CD8-positive, alpha-beta memory T cell (primary cell): ENCODE results near the gene ERCC6. TPM values are rescaled to one million over a fixed set of nuclear protein-coding genes. Genes with fewer than 3 reads are reported as not detected.
A peak's percentile ranks its signal among the peaks of the same experiment; 100 is the strongest.

Source experiments
- CTCF ChIA-PET: fragments of 350-600 bp; sonication (Branson Sonifier 250); formaldehyde crosslinking; loops from one replicate; lab custom pipeline; 2021; ENCODE audit warnings: antibody characterized with exemption; lab: Charles Lee
- POLR2A ChIA-PET: fragments of 350-600 bp; sonication (Branson Sonifier 250); formaldehyde crosslinking; loops from one replicate; lab custom pipeline; 2021; ENCODE audit warnings: antibody characterized with exemption; lab: Charles Lee
- DNase-seq, 5 donors: peaks; one replicate each; pipeline versions ENCODE4 v3.0.0 to v3.0.0-alpha.2; 2020 to 2022; ENCODE audit warnings: mixed read lengths in 1 of 5
- H3K27ac ChIP-seq: one replicate; pipeline ENCODE4 v1.7.0; 2013; ENCODE audit warnings: low read depth, mild to moderate bottlenecking, low read length, moderate library complexity
- H3K27me3 ChIP-seq: 2 replicates; pipeline ENCODE4 v1.7.0; 2013; ENCODE audit warnings: low read length, mild to moderate bottlenecking; ENCODE audit not compliant: insufficient read depth, poor library complexity, severe bottlenecking
- H3K36me3 ChIP-seq: 2 replicates; pipeline ENCODE4 v1.7.0; 2013; ENCODE audit warnings: mild to moderate bottlenecking, low read length, moderate library complexity; ENCODE audit not compliant: insufficient read depth
- H3K4me1 ChIP-seq: 2 replicates; pipeline ENCODE4 v1.7.0; 2013; ENCODE audit warnings: mild to moderate bottlenecking, low read length, moderate library complexity; ENCODE audit not compliant: insufficient read depth
- H3K4me3 ChIP-seq: 2 replicates; pipeline ENCODE4 v1.7.0; 2013; ENCODE audit warnings: mild to moderate bottlenecking, low read length
- H3K9me3 ChIP-seq: 2 replicates; pipeline ENCODE4 v1.7.0; 2013; ENCODE audit warnings: mild to moderate bottlenecking, low read length
- H3K27ac Mint-ChIP-seq, 8 donors: one replicate each; pipeline ENCODE4 v1.8.0; 2020 to 2021; ENCODE audit warnings: mixed read lengths in 8 of 8, mild to moderate bottlenecking in 6 of 8, inconsistent platforms in 3 of 8, moderate library complexity in 3 of 8
- H3K27me3 Mint-ChIP-seq, 2 donors: one replicate each; pipeline ENCODE4 v1.8.0; 2020 to 2021; ENCODE audit warnings: mixed read lengths in 2 of 2, mild to moderate bottlenecking in 1 of 2, moderate library complexity in 1 of 2
- H3K36me3 Mint-ChIP-seq, 3 donors: one replicate each; pipeline ENCODE4 v1.8.0; 2020 to 2021; ENCODE audit warnings: mixed read lengths in 3 of 3, inconsistent platforms in 1 of 3, mild to moderate bottlenecking in 1 of 3
- H3K4me1 Mint-ChIP-seq, 3 donors: one replicate each; pipeline ENCODE4 v1.8.0; 2020 to 2021; ENCODE audit warnings: mixed read lengths in 3 of 3, inconsistent platforms in 1 of 3, mild to moderate bottlenecking in 1 of 3
- H3K4me3 Mint-ChIP-seq, 7 donors: one replicate each; pipeline ENCODE4 v1.8.0; 2020 to 2021; ENCODE audit warnings: mixed read lengths in 7 of 7, mild to moderate bottlenecking in 6 of 7, moderate library complexity in 4 of 7, inconsistent platforms in 2 of 7
- H3K9me3 Mint-ChIP-seq, 5 donors: one replicate each; pipeline ENCODE4 v1.8.0; 2020 to 2022; ENCODE audit warnings: mixed read lengths in 5 of 5, mild to moderate bottlenecking in 3 of 5, moderate library complexity in 2 of 5, inconsistent platforms in 1 of 5
- polyA plus RNA-seq: library from polyadenylated mRNA; unstranded; fragments of 300-500 nt; fragmentation: Illumina TruSeq; gene quantifications from one replicate; pipeline ENCODE4 v1.2.3, GENCODE V29; 2021
- total RNA-seq, 2 experiments: library from RNA; stranded (reverse); gene quantifications; one replicate each; pipeline ENCODE4 v1.2.3, GENCODE V29; 2021

The ERCC6 gene
- total and polyA plus RNA-seq, 3 experiments from 2014 or later, result 9.8 to 27.8 (median 27.0) TPM

DNA sequence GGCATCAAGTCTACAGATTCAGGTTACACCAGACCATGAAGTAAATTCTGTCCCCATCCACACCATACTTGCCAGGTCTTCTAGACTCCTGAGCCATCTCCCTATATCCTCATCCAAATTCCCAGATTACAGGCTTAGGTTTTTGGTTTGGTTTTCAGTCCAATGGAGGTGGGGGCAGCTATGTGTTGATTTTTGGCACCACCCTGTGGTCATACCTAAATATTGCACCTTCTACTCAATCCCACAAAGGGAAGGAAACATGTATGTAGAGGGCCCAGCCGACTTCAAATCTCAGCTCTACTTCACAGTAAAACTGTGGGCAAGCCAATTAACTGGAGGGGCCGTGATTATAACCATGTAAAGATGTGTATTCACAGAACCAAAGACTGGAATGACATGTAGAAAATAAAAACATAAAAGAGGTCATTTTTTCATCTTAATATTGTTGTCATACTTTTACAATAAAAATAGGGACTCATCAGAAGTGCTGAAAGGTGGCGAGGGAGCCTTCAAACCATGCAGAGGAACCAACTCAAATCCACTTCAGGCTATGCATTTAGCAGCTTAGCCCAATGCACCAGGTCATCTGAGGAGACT lies 19.8 kb downstream of the ERCC6 start:
- POLR2A ChIA-PET, result no interaction called here

DNA sequence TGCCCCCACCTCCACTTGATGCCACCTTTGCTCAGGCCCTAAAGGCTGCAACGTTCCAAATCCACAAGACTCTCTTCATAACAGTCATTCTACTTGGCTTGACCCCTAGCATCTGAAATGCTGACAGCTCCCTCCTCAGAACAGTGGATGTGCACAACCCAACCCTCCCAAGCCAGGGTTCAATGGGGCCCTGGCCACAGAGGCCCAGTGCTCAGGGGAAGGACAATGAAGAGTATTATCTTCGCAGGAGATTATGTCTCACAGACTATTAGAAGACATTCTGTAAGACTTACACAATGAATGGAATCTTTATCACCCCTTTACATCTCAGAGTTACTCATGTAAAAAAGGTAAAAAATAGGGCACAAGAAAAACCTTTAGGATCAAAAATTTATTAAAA lies 20.4 kb downstream of the ERCC6 start:
- DNase-seq, result no peak
- Mint-ChIP-seq H3K27ac (no peak overlapping the region), H3K9me3 (no peaks in the 10 kb centered on the region), H3K36me3 (peaks cover 5 to 79% (median 5%) of the 10 kb centered on the region in 3 donors), H3K4me3 (no peak overlapping the region), H3K4me1 (peaks cover 6 to 9% (median 8%) of the 10 kb centered on the region in 3 donors), H3K27me3 (no peaks in the 10 kb centered on the region)
- H3K27me3 ChIP-seq, result no peaks in the 10 kb centered on the region
- H3K9me3 ChIP-seq, result no peaks in the 10 kb centered on the region
- peaks cover 13% of the 10 kb centered on the region for H3K36me3 ChIP-seq
- H3K27ac ChIP-seq, result no peak overlapping the region
- POLR2A ChIA-PET, result no interaction called here
- H3K4me1 ChIP-seq, result no peaks in the 10 kb centered on the region
- CTCF ChIA-PET, result interaction anchor here (0.9 to 4.3 kb wide), 5 partner anchors 8 to 1155 kb away, joined by 3 to 45 read pairs (median 3); no protein-coding TSS in a partner anchor
- no peak overlapping the region for H3K4me3 ChIP-seq

More for the DNA sequence above, 19.8 kb downstream of the ERCC6 start:
- H3K36me3 ChIP-seq, result peaks cover 15% of the 10 kb centered on the region
- no peaks in the 10 kb centered on the region for H3K9me3 Mint-ChIP-seq
- H3K27ac Mint-ChIP-seq, result no peak overlapping the region
- no peak overlapping the region for H3K27ac ChIP-seq
- H3K27me3 ChIP-seq, result no peaks in the 10 kb centered on the region
- H3K36me3 Mint-ChIP-seq, result peaks cover 8 to 84% (median 10%) of the 10 kb centered on the region in 3 donors
- CTCF ChIA-PET, result interaction anchor here (0.7 to 4.3 kb wide), 8 partner anchors 9 to 1156 kb away, joined by 3 to 45 read pairs (median 3); no protein-coding TSS in a partner anchor
- H3K9me3 ChIP-seq, result no peaks in the 10 kb centered on the region
- no peak overlapping the region for H3K4me3 Mint-ChIP-seq
- no peaks in the 10 kb centered on the region for H3K27me3 Mint-ChIP-seq
- peak in 1 of 5 donors; percentile 33 for DNase-seq
- peaks cover 6 to 9% (median 8%) of the 10 kb centered on the region in 3 donors for H3K4me1 Mint-ChIP-seq
- no peak overlapping the region for H3K4me3 ChIP-seq
- H3K4me1 ChIP-seq, result no peaks in the 10 kb centered on the region

DNA sequence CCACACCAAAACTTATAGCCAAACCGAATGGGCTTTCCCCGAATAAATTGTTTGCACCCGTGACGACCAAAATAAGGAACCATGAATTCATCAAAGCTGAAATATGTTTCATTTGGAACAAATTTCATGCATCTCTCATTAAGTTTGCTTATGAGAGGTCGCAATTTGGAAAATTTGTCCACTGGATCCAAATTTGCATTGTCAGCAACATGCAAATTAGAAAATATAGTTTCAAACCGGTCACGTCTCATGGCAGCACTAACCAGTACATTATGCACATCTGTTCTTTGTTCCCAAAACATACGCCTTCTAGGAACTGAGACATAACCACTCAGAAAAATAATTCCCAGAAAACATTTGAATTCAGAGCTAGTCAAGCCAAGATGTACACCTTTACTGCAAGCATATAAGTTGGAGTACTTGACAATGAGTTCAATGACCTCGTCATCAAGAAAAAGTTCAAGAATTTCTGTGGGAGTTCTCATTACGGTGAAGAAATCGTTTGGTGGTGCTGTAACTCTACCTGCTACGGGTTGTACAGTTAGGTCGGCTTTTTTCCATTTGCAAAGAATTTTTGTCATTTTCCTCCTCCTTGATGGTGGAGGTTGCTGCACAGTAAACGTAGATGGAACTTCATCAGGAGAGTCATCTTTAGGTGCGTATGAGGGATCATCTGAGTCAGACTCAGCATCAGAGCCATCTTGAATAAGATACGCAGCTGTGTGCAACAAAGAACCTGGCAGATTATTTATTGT lies 22.5 kb downstream of the ERCC6 start:
- DNase-seq, result no peak
- no peak overlapping the region for H3K27ac ChIP-seq
- Mint-ChIP-seq H3K4me3 (no peak overlapping the region), H3K27ac (no peak overlapping the region), H3K9me3 (no peaks in the 10 kb centered on the region), H3K4me1 (peaks cover 0 to 9% (median 7%) of the 10 kb centered on the region in 3 donors), H3K36me3 (peaks cover 3 to 64% (median 4%) of the 10 kb centered on the region in 3 donors), H3K27me3 (peaks cover 0 to 3% of the 10 kb centered on the region in 2 donors)
- H3K4me3 ChIP-seq, result no peak overlapping the region
- H3K36me3 ChIP-seq, result peaks cover 13% of the 10 kb centered on the region
- ChIA-PET CTCF (interaction anchor here (4.3 kb wide), 1 partner anchor 108 kb away, joined by 45 read pairs; no protein-coding TSS in a partner anchor), POLR2A (no interaction called here)
- no peaks in the 10 kb centered on the region for H3K9me3 ChIP-seq
- H3K4me1 ChIP-seq, result no peaks in the 10 kb centered on the region
- no peaks in the 10 kb centered on the region for H3K27me3 ChIP-seq

DNA sequence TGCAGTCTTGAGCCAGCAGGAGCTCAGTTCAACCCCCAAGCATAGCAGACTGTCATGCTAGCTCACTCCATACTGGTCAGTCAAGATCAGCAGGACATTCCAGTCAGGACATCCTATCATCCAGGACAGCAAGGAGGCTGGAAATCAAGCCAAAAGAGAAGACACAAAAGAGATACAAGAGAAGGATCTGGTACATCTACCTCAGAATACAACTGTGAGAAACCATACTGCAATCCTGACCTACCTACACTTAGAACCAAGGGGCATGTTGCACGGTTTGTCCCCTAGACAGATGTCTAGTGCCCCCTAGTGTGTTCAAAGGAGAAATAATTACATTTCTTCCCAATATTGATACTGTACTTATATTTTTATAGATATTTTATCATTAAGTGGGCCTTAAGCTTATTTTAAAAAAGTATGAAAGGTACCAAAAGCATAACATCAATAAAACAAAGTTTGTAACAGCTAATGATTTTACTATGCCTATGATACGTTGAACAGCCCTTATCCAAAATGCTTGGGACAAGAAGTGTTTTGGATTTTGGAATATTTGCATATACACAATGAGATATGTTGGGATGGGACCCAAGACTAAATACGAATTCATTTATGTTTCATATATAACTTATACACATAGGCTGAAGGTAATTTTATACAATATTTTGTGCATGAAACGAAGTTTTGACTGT lies 26.7 kb downstream of the ERCC6 start:
- peaks cover 0 to 32% (median 3%) of the 10 kb centered on the region in 3 donors for H3K36me3 Mint-ChIP-seq

DNA sequence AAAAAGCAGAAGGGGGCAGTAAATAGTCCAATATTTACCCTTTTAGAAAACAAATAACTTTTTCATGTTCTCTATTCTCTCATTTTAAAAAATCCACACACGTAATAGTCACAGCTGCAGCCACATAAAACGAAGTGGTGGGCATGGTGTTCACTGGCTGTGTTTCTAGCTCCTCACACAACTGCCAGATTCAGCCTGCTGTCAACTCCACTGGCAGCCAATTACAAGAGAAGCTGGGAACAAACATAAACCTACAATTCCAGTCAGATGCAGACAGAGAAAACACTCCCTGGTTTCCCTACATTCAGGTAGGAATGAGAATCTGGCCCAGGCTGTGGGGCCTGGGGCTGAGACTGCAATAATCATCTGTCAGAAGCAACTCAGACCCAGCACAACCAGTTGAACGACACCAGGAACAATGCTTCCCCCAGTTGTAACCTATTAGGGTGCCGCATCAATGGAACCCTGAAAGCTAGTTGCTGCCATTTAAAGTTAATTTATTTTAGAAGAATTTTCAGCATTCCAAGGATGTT lies 29.1 kb downstream of the ERCC6 start:
- Histone ChIP-seq H3K27ac (no peak overlapping the region), H3K4me3 (no peak overlapping the region), H3K9me3 (no peaks in the 10 kb centered on the region), H3K36me3 (peaks cover 4% of the 10 kb centered on the region), H3K27me3 (no peaks in the 10 kb centered on the region), H3K4me1 (peaks cover 20% of the 10 kb centered on the region)
- DNase-seq, result no peak
- ChIA-PET POLR2A (no interaction called here), CTCF (interaction anchor here (3.5 to 7.0 kb wide), 2 partner anchors 9 to 103 kb away, joined by 13 to 79 read pairs; no protein-coding TSS in a partner anchor)
- H3K36me3 Mint-ChIP-seq, result peaks cover 4 to 22% (median 10%) of the 10 kb centered on the region in 3 donors
- H3K4me1 Mint-ChIP-seq, result peaks cover 32 to 38% (median 32%) of the 10 kb centered on the region in 3 donors
- H3K4me3 Mint-ChIP-seq, result no peak overlapping the region
- H3K9me3 Mint-ChIP-seq, result no peaks in the 10 kb centered on the region
- no peak overlapping the region for H3K27ac Mint-ChIP-seq
- peaks cover 0 to 7% of the 10 kb centered on the region in 2 donors for H3K27me3 Mint-ChIP-seq

More for the DNA sequence above, 26.7 kb downstream of the ERCC6 start:
- Histone ChIP-seq H3K36me3 (peaks cover 12% of the 10 kb centered on the region), H3K4me3 (no peak overlapping the region), H3K9me3 (no peaks in the 10 kb centered on the region), H3K27me3 (no peaks in the 10 kb centered on the region), H3K27ac (no peak overlapping the region), H3K4me1 (peaks cover 20% of the 10 kb centered on the region)
- H3K4me1 Mint-ChIP-seq, result peaks cover 24 to 28% (median 27%) of the 10 kb centered on the region in 3 donors
- DNase-seq, result peak in 2 of 5 donors; percentile 30 to 34
- H3K4me3 Mint-ChIP-seq, result no peak overlapping the region
- no peaks in the 10 kb centered on the region for H3K9me3 Mint-ChIP-seq
- CTCF ChIA-PET, result interaction anchor here (0.6 to 7.0 kb wide), 12 partner anchors 7 to 868 kb away, joined by 3 to 79 read pairs (median 6); partner anchors contain the start of gene ERCC6
- peaks cover 0 to 3% of the 10 kb centered on the region in 2 donors for H3K27me3 Mint-ChIP-seq
- POLR2A ChIA-PET, result no interaction called here
- H3K27ac Mint-ChIP-seq, result no peak overlapping the region

DNA sequence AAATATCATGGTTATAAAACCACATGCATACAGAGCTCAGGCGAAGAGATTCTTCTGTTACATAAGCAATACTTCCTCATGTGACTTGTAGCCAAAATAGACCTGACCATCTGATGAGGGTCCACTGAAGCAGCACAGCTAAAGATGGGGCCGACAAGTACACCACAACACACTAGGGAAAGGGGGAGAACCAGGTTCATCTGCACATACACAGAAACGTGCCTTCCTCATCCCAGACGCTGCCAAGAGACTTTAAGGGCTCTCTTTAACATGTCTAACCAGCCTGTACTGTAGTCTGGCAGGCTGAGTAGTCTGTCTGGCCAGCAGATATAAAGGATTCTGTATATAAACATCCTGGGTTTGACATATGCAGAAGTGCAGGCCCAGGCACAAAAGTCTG lies 30.3 kb downstream of the ERCC6 start:
- H3K27ac Mint-ChIP-seq, result peak overlapping the region in 2 of 8 donors; percentile 13 to 17
- H3K4me3 ChIP-seq, result no peak overlapping the region
- peaks cover 20% of the 10 kb centered on the region for H3K4me1 ChIP-seq
- ChIA-PET POLR2A (no interaction called here), CTCF (interaction anchor here (3.5 to 7.0 kb wide), 2 partner anchors 11 to 101 kb away, joined by 13 to 79 read pairs; no protein-coding TSS in a partner anchor)
- peaks cover 0 to 7% of the 10 kb centered on the region in 2 donors for H3K27me3 Mint-ChIP-seq
- H3K36me3 ChIP-seq, result peaks cover 6% of the 10 kb centered on the region
- H3K4me3 Mint-ChIP-seq, result peak overlapping the region in 3 of 7 donors; percentile 0 to 55 (median 27)
- no peaks in the 10 kb centered on the region for H3K9me3 Mint-ChIP-seq
- peaks cover 32 to 38% (median 32%) of the 10 kb centered on the region in 3 donors for H3K4me1 Mint-ChIP-seq
- no peaks in the 10 kb centered on the region for H3K27me3 ChIP-seq
- DNase-seq, result no peak
- no peaks in the 10 kb centered on the region for H3K9me3 ChIP-seq
- H3K36me3 Mint-ChIP-seq, result peaks cover 4 to 22% (median 11%) of the 10 kb centered on the region in 3 donors
- no peak overlapping the region for H3K27ac ChIP-seq

DNA sequence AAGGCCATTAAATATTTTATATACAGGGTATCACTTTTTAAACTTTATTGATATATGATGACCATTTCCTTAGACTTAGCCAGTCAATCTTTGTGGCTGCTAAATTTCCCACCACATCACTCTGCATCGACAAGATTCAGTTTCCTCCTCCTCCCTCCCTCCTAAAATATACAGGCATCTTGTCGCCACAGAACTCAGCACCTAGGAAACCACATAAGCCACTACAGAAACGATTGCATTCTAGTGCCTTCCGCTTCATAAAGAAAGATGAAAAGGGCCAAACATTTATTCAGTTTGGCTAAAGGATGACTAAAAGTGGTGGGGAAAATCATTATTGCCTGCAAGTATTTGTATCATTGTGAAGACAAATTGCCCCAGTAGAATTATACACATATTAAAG lies 30.7 kb downstream of the ERCC6 start:
- H3K27me3 ChIP-seq, result no peaks in the 10 kb centered on the region
- no peak overlapping the region for H3K4me3 ChIP-seq
- H3K9me3 ChIP-seq, result no peaks in the 10 kb centered on the region
- DNase-seq, result peak in 4 of 5 donors; percentile 13 to 65 (median 56)
- Mint-ChIP-seq H3K27me3 (peaks cover 0 to 7% of the 10 kb centered on the region in 2 donors), H3K4me1 (peaks cover 32 to 38% (median 32%) of the 10 kb centered on the region in 3 donors), H3K36me3 (peaks cover 6 to 24% (median 11%) of the 10 kb centered on the region in 3 donors), H3K9me3 (no peaks in the 10 kb centered on the region), H3K4me3 (peak overlapping the region in 5 of 7 donors; percentile 0 to 55 (median 27)), H3K27ac (peak overlapping the region in 2 of 8 donors; percentile 13 to 17)
- ChIA-PET POLR2A (no interaction called here), CTCF (interaction anchor here (3.5 to 7.0 kb wide), 2 partner anchors 11 to 101 kb away, joined by 13 to 79 read pairs; no protein-coding TSS in a partner anchor)
- H3K27ac ChIP-seq, result no peak overlapping the region
- peaks cover 20% of the 10 kb centered on the region for H3K4me1 ChIP-seq
- H3K36me3 ChIP-seq, result peaks cover 6% of the 10 kb centered on the region
